HL-60/S4 treated with retinoic acid at 250 ng/mL for 4 days and 3 days (cell line): ENCODE measurements around the gene IQSEC1.

Source experiments
- in situ Hi-C: fragments of 300-500 bp; cut with MboI; formaldehyde crosslinking; loops from 2 replicates; pipeline ENCODE4 v1.7.0; 2022; ENCODE audit warnings: low sequenced_read_pairs

Gene IQSEC1

GRCh38 chr3:12961007-12961696 lies 112.1 kb downstream of the IQSEC1 start:
- in situ Hi-C loops = no loop called here

GRCh38 chr3:12960497-12960896 lies 112.7 kb downstream of the IQSEC1 start:
- in situ Hi-C loops = no loop called here

- in situ Hi-C loops = no loop called here
Measured at GRCh38 chr3:12959838-12960378, 113.3 kb downstream of the IQSEC1 start.

GRCh38 chr3:12959410-12959809 lies 113.8 kb downstream of the IQSEC1 start:
- in situ Hi-C loops = no loop called here

GRCh38 chr3:12957824-12958792 lies 115.1 kb downstream of the IQSEC1 start:
- in situ Hi-C loops = no loop called here

GRCh38 chr3:12957339-12957738 lies 115.9 kb downstream of the IQSEC1 start:
- in situ Hi-C loops = no loop called here

GRCh38 chr3:12956316-12956660 lies 116.9 kb downstream of the IQSEC1 start:
- in situ Hi-C loops = no loop called here

- in situ Hi-C loops = no loop called here
Measured at GRCh38 chr3:12955651-12956315, 117.4 kb downstream of the IQSEC1 start.

GRCh38 chr3:12954891-12955650 lies 118.2 kb downstream of the IQSEC1 start:
- in situ Hi-C loops = no loop called here

- in situ Hi-C loops = no loop called here
Measured at GRCh38 chr3:12954180-12954579, 119.0 kb downstream of the IQSEC1 start.

GRCh38 chr3:12953201-12953995 lies 119.8 kb downstream of the IQSEC1 start:
- in situ Hi-C loops = no loop called here

- in situ Hi-C loops = no loop called here
Measured at GRCh38 chr3:12952343-12953200, 120.7 kb downstream of the IQSEC1 start.

- in situ Hi-C loops = no loop called here
Measured at GRCh38 chr3:12948891-12949711, 124.1 kb downstream of the IQSEC1 start.

GRCh38 chr3:12948371-12948770 lies 124.9 kb downstream of the IQSEC1 start:
- in situ Hi-C loops = no loop called here

- in situ Hi-C loops = no loop called here
Measured at GRCh38 chr3:12947504-12948369, 125.5 kb downstream of the IQSEC1 start.

- in situ Hi-C loops = no loop called here
Measured at GRCh38 chr3:12946649-12947316, 126.4 kb downstream of the IQSEC1 start.
